Bronchial epithelial cell (primary cell): Measurements from ENCODE around the gene ABL1. TPM values are rescaled to one million over a fixed set of nuclear protein-coding genes. Genes with fewer than 3 reads are reported as not detected.

ENCODE experiments used
- DNase-seq: peaks from one replicate; pipeline ENCODE4 v3.0.0-alpha.2; 2010; ENCODE audit warnings: low read depth
- FAIRE-seq: peaks from 2 replicates; lab custom pipeline; 2011; peaks lifted over from hg19 to GRCh38; lab: Jason Lieb, UNC
- H3K27me3 ChIP-seq: 2 replicates; pipeline ENCODE4 v1.5.1; 2011; ENCODE audit warnings: low read length; ENCODE audit not compliant: control insufficient read depth, insufficient read depth
- H3K36me3 ChIP-seq: 2 replicates; pipeline ENCODE4 v1.5.1; 2011; ENCODE audit warnings: low read length; ENCODE audit not compliant: control insufficient read depth, insufficient read depth
- H3K4me3 ChIP-seq: 2 replicates; pipeline ENCODE4 v1.5.1; 2011; ENCODE audit warnings: mild to moderate bottlenecking, low read depth, low read length, control low read depth
- CTCF ChIP-seq: IDR thresholded peaks from 2 replicates; pipeline ENCODE4 v1.5.1; 2011; ENCODE audit warnings: mild to moderate bottlenecking, moderate library complexity, low read length, control low read depth, inconsistent platforms; ENCODE audit not compliant: insufficient read depth, severe bottlenecking
- total RNA-seq: library from RNA; depleted of rRNA; stranded (reverse); fragments of >200 nt; gene quantifications from 2 replicates; pipeline ENCODE4 v1.2.1, GENCODE V29; 2014

The ABL1 gene
- total RNA-seq, 1 donor from 2014 or later = 17.6 TPM

- Histone ChIP-seq H3K4me3 (no peak overlapping the region), H3K27me3 (no peaks in the 10 kb centered on the region), H3K36me3 (peaks cover 29% of the 10 kb centered on the region)
- FAIRE-seq = no peak
- no peak for TF ChIP-seq CTCF
- no peak for DNase-seq
These were observed 38.0 kb downstream of the ABL1 start for GRCh38 chr9:130872912-130873503.

DNA sequence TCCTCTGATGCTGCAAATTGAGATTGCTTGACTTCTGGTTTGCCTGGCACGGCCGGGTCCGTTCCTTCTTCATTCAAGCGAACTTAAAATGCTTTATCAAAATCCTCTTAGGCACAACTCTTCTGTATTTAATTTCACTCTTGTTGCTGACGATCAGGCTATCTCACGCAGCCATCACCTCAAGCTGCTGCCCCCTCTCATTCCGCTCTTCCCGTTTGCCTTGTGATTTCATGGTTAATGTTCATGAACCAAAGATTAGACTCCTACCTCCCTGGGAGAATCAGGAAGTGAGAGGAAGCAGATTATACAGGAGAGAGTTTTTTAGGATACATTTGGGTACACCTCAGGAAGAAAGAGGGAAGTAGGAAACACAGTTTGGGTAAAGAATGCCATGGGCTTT, 38.9 kb downstream of the ABL1 start:
- H3K27me3 ChIP-seq = no peaks in the 10 kb centered on the region
- peaks cover 31% of the 10 kb centered on the region for H3K36me3 ChIP-seq
- DNase-seq (no peak), FAIRE-seq (no peak)
- TF ChIP-seq CTCF = no peak
- H3K4me3 ChIP-seq = no peak overlapping the region

DNA sequence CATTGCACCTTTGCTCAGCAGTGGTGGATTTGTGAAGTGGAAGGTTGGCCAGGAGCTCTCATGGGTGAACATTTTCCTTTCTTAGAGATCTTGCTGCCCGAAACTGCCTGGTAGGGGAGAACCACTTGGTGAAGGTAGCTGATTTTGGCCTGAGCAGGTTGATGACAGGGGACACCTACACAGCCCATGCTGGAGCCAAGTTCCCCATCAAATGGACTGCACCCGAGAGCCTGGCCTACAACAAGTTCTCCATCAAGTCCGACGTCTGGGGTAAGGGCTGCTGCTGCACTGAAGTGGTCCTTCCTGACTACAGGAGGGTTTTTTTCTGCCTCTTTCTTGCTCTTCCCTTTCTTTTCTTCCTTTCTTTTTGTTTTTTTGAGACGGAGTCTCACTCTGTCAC, 39.7 kb downstream of the ABL1 start:
- FAIRE-seq = no peak
- H3K27me3 ChIP-seq = no peaks in the 10 kb centered on the region
- no peak for TF ChIP-seq CTCF
- peaks cover 30% of the 10 kb centered on the region for H3K36me3 ChIP-seq
- H3K4me3 ChIP-seq = no peak overlapping the region
- DNase-seq = no peak

GRCh38 chr9:130877300-130877699, 42.2 kb downstream of the ABL1 start:
- H3K4me3 ChIP-seq = no peak overlapping the region
- no peaks in the 10 kb centered on the region for H3K27me3 ChIP-seq
- FAIRE-seq (no peak), DNase-seq (no peak)
- peaks cover 36% of the 10 kb centered on the region for H3K36me3 ChIP-seq
- TF ChIP-seq CTCF = no peak

- peaks cover 29% of the 10 kb centered on the region for H3K36me3 ChIP-seq
- no peaks in the 10 kb centered on the region for H3K27me3 ChIP-seq
- TF ChIP-seq CTCF = no peak
- DNase-seq = no peak
- no peak overlapping the region for H3K4me3 ChIP-seq
- no peak for FAIRE-seq
These were observed 43.2 kb downstream of the ABL1 start for GRCh38 chr9:130878295-130878694.

DNA sequence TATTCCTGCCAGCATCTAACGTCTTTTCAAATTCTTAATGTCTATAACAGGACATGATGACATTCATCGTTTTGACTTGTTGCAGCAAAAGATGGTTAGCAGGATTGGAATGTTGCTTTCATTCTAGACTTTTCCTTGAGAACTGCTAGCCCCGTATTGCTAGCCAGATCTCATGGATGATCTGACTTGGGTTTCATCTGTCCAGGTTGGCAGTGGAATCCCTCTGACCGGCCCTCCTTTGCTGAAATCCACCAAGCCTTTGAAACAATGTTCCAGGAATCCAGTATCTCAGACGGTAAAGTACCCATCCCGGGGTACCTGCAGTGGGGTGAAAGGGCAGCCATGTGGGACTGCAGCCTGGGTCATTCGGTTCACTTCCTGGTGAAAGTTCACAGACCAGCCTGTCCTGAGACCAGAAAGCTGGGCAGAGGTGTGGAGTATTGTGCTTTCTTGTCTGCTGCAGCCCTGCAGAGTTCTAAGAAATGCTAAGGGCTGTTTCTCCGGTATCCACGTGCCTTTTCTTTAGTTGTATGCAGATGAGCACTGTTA, 44.9 kb downstream of the ABL1 start:
- Histone ChIP-seq H3K4me3 (no peak overlapping the region), H3K27me3 (no peaks in the 10 kb centered on the region), H3K36me3 (peaks cover 31% of the 10 kb centered on the region)
- no peak for TF ChIP-seq CTCF
- FAIRE-seq = no peak
- DNase-seq = no peak
